Breast epithelium (tissue), 4 donors: ENCODE measurements around the gene HAGH. TPM values are rescaled to one million over a fixed set of nuclear protein-coding genes. Genes with fewer than 3 reads are reported as not detected.

Source experiments
- DNase-seq, 2 donors: peaks; one replicate each; pipeline ENCODE4 v3.0.0-alpha.2; 2019; ENCODE audit warnings: low spot score in 2 of 2
- H3K27ac ChIP-seq, 2 donors: fragments of 200-600 bp; sonication (generic) in 1 of 2; one replicate each; pipeline ENCODE4 v1.5.1; 2016 to 2019; ENCODE audit warnings: mild to moderate bottlenecking in 1 of 2
- H3K27me3 ChIP-seq, 2 donors: fragments of 200-600 bp; sonication (generic) in 1 of 2; one replicate each; pipeline versions ENCODE4 v1.5.1 to v1.6.0; 2017 to 2019; ENCODE audit warnings: control low read depth in 1 of 2, mild to moderate bottlenecking in 1 of 2
- H3K36me3 ChIP-seq: fragments of 200-600 bp; one replicate; pipeline ENCODE4 v1.5.1; 2019
- H3K4me1 ChIP-seq, 2 donors: fragments of 200-600 bp; sonication (generic); one replicate each; pipeline ENCODE4 v1.5.1; 2016 to 2019; ENCODE audit warnings: control low read depth in 1 of 2
- H3K4me3 ChIP-seq, 3 donors: fragments of 200-600 bp; sonication (generic); 1 replicate in 2 of 3; 2 replicates in 1 of 3; pipeline ENCODE4 v1.5.1; 2016 to 2019; ENCODE audit warnings: mild to moderate bottlenecking in 3 of 3, moderate library complexity in 2 of 3
- H3K9me3 ChIP-seq, 2 donors: fragments of 200-600 bp; sonication (generic) in 1 of 2; one replicate each; pipeline ENCODE4 v1.5.1; 2016 to 2019; ENCODE audit warnings: control low read depth in 1 of 2
- CTCF ChIP-seq, 3 donors: fragments of 450-650 bp; IDR thresholded peaks; one replicate each; pipeline ENCODE4 v1.5.1; 2016 to 2017; ENCODE audit warnings: antibody characterized with exemption in 3 of 3, mild to moderate bottlenecking in 3 of 3, moderate library complexity in 3 of 3
- POLR2A ChIP-seq: fragments of 450-650 bp; IDR thresholded peaks from one replicate; pipeline ENCODE4 v1.6.1; 2016; ENCODE audit warnings: antibody characterized with exemption, mild to moderate bottlenecking, moderate library complexity
- POLR2AphosphoS5 ChIP-seq, 3 donors: sonication (generic); formaldehyde crosslinking; IDR thresholded peaks; one replicate each; pipeline ENCODE4 v1.6.1; 2017; ENCODE audit warnings: antibody characterized with exemption in 3 of 3
- intact Hi-C: fragments of 100-400 bp; cut with DNase I; formaldehyde crosslinking; loops from one replicate; pipeline ENCODE4 v1.15.1; 2023; ENCODE audit warnings: low total_unique reads
- total RNA-seq, 3 donors: library from RNA; depleted of rRNA; stranded (reverse); fragments of >200 nt; gene quantifications; one replicate each; pipeline ENCODE4 v1.1.0, GENCODE V29; 2016

HAGH gene
- total RNA-seq, 3 donors from 2014 or later, result 61.9 to 114 (median 74.7) TPM

GRCh38 chr16:1810536-1810935 is 16.1 kb downstream of the HAGH start:
- intact Hi-C loops, result no loop called here
- H3K9me3 ChIP-seq, result no peaks in the 10 kb centered on the region
- no peaks in the 10 kb centered on the region for H3K27me3 ChIP-seq
- DNase-seq, result no peak
- H3K36me3 ChIP-seq, result no peaks in the 10 kb centered on the region
- H3K4me3 ChIP-seq, result no peak overlapping the region
- TF ChIP-seq POLR2AphosphoS5 (IDR thresholded peaks at IDR 0.05) (no peak), CTCF (IDR thresholded peaks at IDR 0.05) (no peak), POLR2A (no peak)
- H3K4me1 ChIP-seq, result peaks cover 0 to 7% of the 10 kb centered on the region in 2 donors
- H3K27ac ChIP-seq, result no peak overlapping the region

GRCh38 chr16:1810106-1810505 is 16.5 kb downstream of the HAGH start:
- no peak overlapping the region for H3K27ac ChIP-seq
- no peaks in the 10 kb centered on the region for H3K27me3 ChIP-seq
- peaks cover 0 to 7% of the 10 kb centered on the region in 2 donors for H3K4me1 ChIP-seq
- no peak overlapping the region for H3K4me3 ChIP-seq
- no peak for DNase-seq
- intact Hi-C loops, result no loop called here
- no peaks in the 10 kb centered on the region for H3K9me3 ChIP-seq
- H3K36me3 ChIP-seq, result no peaks in the 10 kb centered on the region
- TF ChIP-seq POLR2AphosphoS5 (IDR thresholded peaks at IDR 0.05), result no peak
- TF ChIP-seq POLR2A, result no peak
- no peak for TF ChIP-seq CTCF (IDR thresholded peaks at IDR 0.05)

GRCh38 chr16:1809281-1809801 is 17.3 kb downstream of the HAGH start:
- TF ChIP-seq CTCF (IDR thresholded peaks at IDR 0.05), result no peak
- TF ChIP-seq POLR2A, result no peak
- TF ChIP-seq POLR2AphosphoS5 (IDR thresholded peaks at IDR 0.05), result no peak
- Histone ChIP-seq H3K4me1 (peaks cover 0 to 7% of the 10 kb centered on the region in 2 donors), H3K9me3 (no peaks in the 10 kb centered on the region), H3K27me3 (no peaks in the 10 kb centered on the region), H3K4me3 (no peak overlapping the region), H3K27ac (no peak overlapping the region), H3K36me3 (no peaks in the 10 kb centered on the region)
- intact Hi-C loops, result no loop called here
- DNase-seq, result no peak

GRCh38 chr16:1808691-1809090 is 17.9 kb downstream of the HAGH start:
- peaks cover 0 to 7% of the 10 kb centered on the region in 2 donors for H3K4me1 ChIP-seq
- H3K27ac ChIP-seq, result no peak overlapping the region
- no peak overlapping the region for H3K4me3 ChIP-seq
- H3K27me3 ChIP-seq, result no peaks in the 10 kb centered on the region
- intact Hi-C loops, result no loop called here
- H3K9me3 ChIP-seq, result no peaks in the 10 kb centered on the region
- DNase-seq, result no peak
- H3K36me3 ChIP-seq, result no peaks in the 10 kb centered on the region
- TF ChIP-seq CTCF (IDR thresholded peaks at IDR 0.05) (no peak), POLR2AphosphoS5 (IDR thresholded peaks at IDR 0.05) (no peak), POLR2A (no peak)

- Histone ChIP-seq H3K27ac (no peak overlapping the region), H3K27me3 (no peaks in the 10 kb centered on the region), H3K4me3 (no peak overlapping the region), H3K36me3 (no peaks in the 10 kb centered on the region), H3K4me1 (peaks cover 0 to under 1% of the 10 kb centered on the region in 2 donors), H3K9me3 (no peaks in the 10 kb centered on the region)
- DNase-seq, result no peak
- intact Hi-C loops, result no loop called here
- TF ChIP-seq POLR2A (no peak), CTCF (IDR thresholded peaks at IDR 0.05) (no peak)
Measured at GRCh38 chr16:1807626-1808025, 19.0 kb downstream of the HAGH start.
